Measurements from ENCODE around the gene CHIC2. TPM values are rescaled to one million over a fixed set of nuclear protein-coding genes. Genes with fewer than 3 reads are reported as not detected.

The CHIC2 gene
- total and polyA plus RNA-seq, 2 of the 8 experiments (the other 6 are each of a cell fraction or from before 2014, with no cell fraction given), result 4.5 to 10.9 TPM

DNA sequence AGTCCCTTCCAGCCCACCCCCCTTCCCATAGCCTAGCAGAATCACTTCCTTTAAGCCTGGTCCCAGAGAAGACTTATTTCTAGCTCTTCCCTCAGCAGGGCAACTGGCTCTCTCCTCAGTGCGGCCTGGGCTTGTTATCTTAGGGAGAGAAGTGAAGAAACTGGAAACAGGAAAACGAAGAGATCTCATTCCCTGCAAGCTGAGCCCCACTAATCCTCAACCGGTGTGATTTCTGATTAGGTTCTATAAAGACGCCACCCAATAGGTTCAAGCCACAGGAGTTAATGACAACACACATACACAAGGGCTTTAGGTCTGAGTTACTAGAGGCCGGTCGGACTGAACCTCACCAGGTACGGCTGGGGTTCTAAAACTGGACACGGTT is 38.8 kb upstream of the CHIC2 start:
- Histone ChIP-seq H3K18ac (ENCODE audit: extremely low read depth, low read length) (no peak overlapping the region), H3K4ac (replicated peaks; ENCODE audit: insufficient read length, low read depth, low read length) (no peak overlapping the region), H3K14ac (ENCODE audit: insufficient read length) (no peak overlapping the region), H4K20me1 (replicated peaks in 1 of 2; ENCODE audit: control insufficient read depth in 1 of 2, insufficient read depth in 2 of 2, low read length in 2 of 2) (peaks cover 0 to 4% of the 10 kb centered on the region in 2 experiments), H3K79me1 (ENCODE audit: low read depth, low read length) (no peaks in the 10 kb centered on the region), H3K4me1 (replicated peaks in 1 of 4; ENCODE audit: control insufficient read depth in 3 of 4, insufficient read depth in 4 of 4, low read length in 3 of 4) (peaks cover 11 to 54% (median 25%) of the 10 kb centered on the region in 4 experiments), H3K79me2 (ENCODE audit: control insufficient read depth in 1 of 2, insufficient read depth in 2 of 2, low read length in 2 of 2) (no peaks in the 10 kb centered on the region), H2BK120ac (replicated peaks; ENCODE audit: low read depth, low read length) (no peak overlapping the region), H4K91ac (replicated peaks; ENCODE audit: insufficient read length, low read length) (no peak overlapping the region), H3K27ac (ENCODE audit: low read depth, low read length) (no peak overlapping the region), H3K9ac (replicated peaks in 1 of 4; ENCODE audit: extremely low read depth in 1 of 4, low read depth in 3 of 4, low read length in 3 of 4) (no peak overlapping the region), H2BK5ac (ENCODE audit: low read depth, low read length) (no peak overlapping the region), H3K23me2 (ENCODE audit: low read depth, low read length) (peaks cover 9% of the 10 kb centered on the region; the same call in 1 of the 2 replicates), H2AK5ac (ENCODE audit: low read depth, low read length) (no peak overlapping the region), H3K4me3 (ENCODE audit: extremely low read depth in 1 of 4, insufficient read depth in 2 of 4, low read depth in 3 of 4, low read length in 4 of 4) (peak overlapping the region in 3 of 4 experiments; percentile 19 to 52 (median 29); a peak in 3 of 8 replicates), H3K27me3 (replicated peaks in 1 of 4; ENCODE audit: control insufficient read depth in 3 of 4, extremely low read depth in 1 of 4, insufficient read depth in 3 of 4, low read length in 3 of 4) (peaks cover 75 to 96% (median 91%) of the 10 kb centered on the region in 4 experiments), H3K9me3 (ENCODE audit: insufficient read depth in 2 of 2, low read depth in 1 of 2, low read length in 1 of 2) (no peaks in the 10 kb centered on the region), H3K36me3 (ENCODE audit: control insufficient read depth in 2 of 4, insufficient read depth in 4 of 4, low read length in 3 of 4) (peaks cover 0 to 7% (median 0%) of the 10 kb centered on the region in 4 experiments; a peak in 1 of 8 replicates), H2BK20ac (ENCODE audit: low read length) (no peak overlapping the region), H4K5ac (ENCODE audit: insufficient read length, low read depth, low read length) (no peak overlapping the region), H2BK15ac (ENCODE audit: low read length) (no peak overlapping the region), H2BK12ac (ENCODE audit: low read depth, low read length) (no peak overlapping the region), H2AFZ (ENCODE audit: low read length) (no peak overlapping the region), H3K23ac (ENCODE audit: insufficient read length) (no peak overlapping the region), H4K8ac (ENCODE audit: extremely low read depth, insufficient read depth, low read length) (no peak overlapping the region), H3K4me2 (ENCODE audit: insufficient read depth in 1 of 2, low read depth in 2 of 2, low read length in 2 of 2) (peak overlapping the region; percentile 71 to 86), H3K56ac (replicated peaks; ENCODE audit: insufficient read length, low read depth, low read length) (no peak overlapping the region)
- 6% methylated on average over 7 of the region's 8 CpGs; no CpG with 5 or more reads in 1 of the 2 experiments for WGBS, 2 experiments (ENCODE audit: extremely low coverage in 1 of 2, insufficient coverage in 1 of 2, insufficient read length in 1 of 2, insufficient replicate concordance in 2 of 2, low coverage in 1 of 2, low lambda C conversion rate in 2 of 2, missing lambda C conversion rate in 1 of 2)
- DNase-seq (ENCODE audit: low read depth in 1 of 2, low spot score in 2 of 2), result no peak
- CTCF ChIA-PET (ENCODE audit: partially characterized antibody), result interaction anchor here (1.0 to 8.6 kb wide), 8 partner anchors 9 to 195 kb away, joined by 3 to 62 read pairs (median 4); no protein-coding TSS in a partner anchor
- FAIRE-seq, result no peak
- POLR2A ChIA-PET (ENCODE audit: partially characterized antibody), result interaction anchor here (0.7 to 1.8 kb wide), 3 partner anchors 10 to 122 kb away, joined by 3 to 11 read pairs (median 4); no protein-coding TSS in a partner anchor
- TF ChIP-seq PHF8 (conservative IDR thresholded peaks at IDR 0.05; ENCODE audit: low read depth, low read length) (no peak), TCF12 (IDR thresholded peaks at IDR 0.05; ENCODE audit: low read depth, low read length) (0 out of 2 replicates have a peak, but pooled peaks have one; percentile 35), CBX8 (IDR thresholded peaks at IDR 0.05; ENCODE audit: borderline replicate concordance, low read depth, low read length) (no peak), JUND (IDR thresholded peaks at IDR 0.05; ENCODE audit: low read length) (no peak), RFX5 (IDR thresholded peaks at IDR 0.05; ENCODE audit: borderline replicate concordance, low read depth, low read length) (no peak), EZH2 (IDR thresholded peaks at IDR 0.05; ENCODE audit: low read depth, low read length, severe bottlenecking) (peak; percentile 97), SP2 (IDR thresholded peaks at IDR 0.05; ENCODE audit: low read length) (no peak), HDAC2 (IDR thresholded peaks at IDR 0.05; ENCODE audit: borderline replicate concordance in 1 of 2, low read depth in 2 of 2, low read length in 2 of 2) (no peak), RNF2 (IDR thresholded peaks at IDR 0.05; ENCODE audit: borderline replicate concordance, low read depth, low read length, missing control alignments, poor library complexity, severe bottlenecking) (no peak), SP4 (IDR thresholded peaks at IDR 0.05; ENCODE audit: low read length) (no peak), CBX5 (IDR thresholded peaks at IDR 0.05; ENCODE audit: low read depth, low read length) (no peak), SIX5 (IDR thresholded peaks at IDR 0.05; ENCODE audit: low read depth, low read length) (no peak), SRF (IDR thresholded peaks at IDR 0.05; ENCODE audit: low read depth, low read length) (no peak), TAF1 (IDR thresholded peaks at IDR 0.05; ENCODE audit: low read depth, low read length) (0 out of 2 replicates have a peak, but pooled peaks have one; percentile 4)

Data from H1 (cell line).